D721Med (cell line): Measurements from ENCODE around the gene DOCK4.

Experiments used
- DNase-seq: peaks from one replicate; pipeline ENCODE4 v3.0.0; 2011; ENCODE audit warnings: low spot score; ENCODE audit not compliant: insufficient read length
- FAIRE-seq: peaks from 2 replicates; lab custom pipeline; 2011; peaks lifted over from hg19 to GRCh38; lab: Jason Lieb, UNC
- TF ChIP-seq, protein P1 (sequence below): IDR thresholded peaks from 2 replicates; pipeline ENCODE4 v1.5.1; 2012; ENCODE audit warnings: mild to moderate bottlenecking, control low read depth; ENCODE audit not compliant: insufficient read depth; ENCODE audit errors: missing control alignments

DOCK4 gene

DNA sequence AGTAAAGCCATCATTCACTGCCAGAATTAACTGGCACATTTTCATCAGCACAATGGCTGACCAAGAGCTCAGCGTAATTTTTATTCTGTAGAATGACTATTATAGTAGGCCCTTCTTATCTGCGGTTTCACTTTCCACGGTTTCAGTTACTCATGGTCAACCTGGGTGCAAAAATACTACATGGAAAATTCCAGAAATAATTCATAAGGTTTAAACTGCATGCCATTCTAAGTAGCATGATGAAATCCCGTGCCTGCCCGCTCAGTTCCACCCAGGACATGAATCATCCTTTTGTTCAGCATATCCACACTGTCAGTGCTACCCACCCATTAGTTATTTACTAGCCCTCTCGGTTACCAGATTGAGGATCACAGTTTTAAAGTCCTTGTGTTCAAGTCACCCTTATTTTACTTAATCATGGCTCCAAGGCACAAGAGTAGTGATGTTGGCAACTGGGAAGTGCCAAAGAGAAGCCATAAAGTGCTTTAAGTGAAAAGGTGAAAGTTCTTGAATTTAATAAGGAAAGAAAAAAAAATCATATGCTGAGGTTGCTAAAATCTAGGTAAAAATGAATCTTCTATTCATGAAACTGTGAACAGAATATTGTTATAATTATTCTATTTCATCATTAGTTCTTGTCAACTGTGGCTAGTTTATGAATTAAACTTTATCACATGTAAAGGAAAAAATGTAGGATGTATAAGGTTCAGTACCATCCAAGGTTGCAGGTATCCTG is 204.9 kb downstream of the DOCK4 start:
- TF ChIP-seq, protein P1, sequence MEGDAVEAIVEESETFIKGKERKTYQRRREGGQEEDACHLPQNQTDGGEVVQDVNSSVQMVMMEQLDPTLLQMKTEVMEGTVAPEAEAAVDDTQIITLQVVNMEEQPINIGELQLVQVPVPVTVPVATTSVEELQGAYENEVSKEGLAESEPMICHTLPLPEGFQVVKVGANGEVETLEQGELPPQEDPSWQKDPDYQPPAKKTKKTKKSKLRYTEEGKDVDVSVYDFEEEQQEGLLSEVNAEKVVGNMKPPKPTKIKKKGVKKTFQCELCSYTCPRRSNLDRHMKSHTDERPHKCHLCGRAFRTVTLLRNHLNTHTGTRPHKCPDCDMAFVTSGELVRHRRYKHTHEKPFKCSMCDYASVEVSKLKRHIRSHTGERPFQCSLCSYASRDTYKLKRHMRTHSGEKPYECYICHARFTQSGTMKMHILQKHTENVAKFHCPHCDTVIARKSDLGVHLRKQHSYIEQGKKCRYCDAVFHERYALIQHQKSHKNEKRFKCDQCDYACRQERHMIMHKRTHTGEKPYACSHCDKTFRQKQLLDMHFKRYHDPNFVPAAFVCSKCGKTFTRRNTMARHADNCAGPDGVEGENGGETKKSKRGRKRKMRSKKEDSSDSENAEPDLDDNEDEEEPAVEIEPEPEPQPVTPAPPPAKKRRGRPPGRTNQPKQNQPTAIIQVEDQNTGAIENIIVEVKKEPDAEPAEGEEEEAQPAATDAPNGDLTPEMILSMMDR = no peak
- DNase-seq (no peak), FAIRE-seq (no peak)

DNA sequence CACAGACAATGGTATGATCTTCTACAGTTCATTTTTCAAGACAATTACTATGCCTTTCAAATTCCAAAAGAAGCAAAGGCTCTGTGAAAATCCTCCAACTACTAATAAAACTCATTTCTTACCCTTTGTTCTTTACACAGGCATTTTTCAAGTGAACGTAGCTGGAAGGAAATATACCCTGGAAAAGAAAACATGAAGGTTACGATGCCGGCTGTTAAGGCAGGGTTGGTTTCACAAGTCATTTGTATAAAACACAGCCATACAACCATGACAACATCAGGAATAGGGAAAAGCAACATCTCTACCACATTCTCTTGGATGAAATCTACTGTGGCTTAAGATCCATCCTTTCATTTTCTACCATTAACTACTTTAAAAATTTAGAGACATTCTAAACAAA is 207.9 kb downstream of the DOCK4 start:
- DNase-seq (no peak), FAIRE-seq (no peak)
- TF ChIP-seq, protein P1 = no peak

DNA sequence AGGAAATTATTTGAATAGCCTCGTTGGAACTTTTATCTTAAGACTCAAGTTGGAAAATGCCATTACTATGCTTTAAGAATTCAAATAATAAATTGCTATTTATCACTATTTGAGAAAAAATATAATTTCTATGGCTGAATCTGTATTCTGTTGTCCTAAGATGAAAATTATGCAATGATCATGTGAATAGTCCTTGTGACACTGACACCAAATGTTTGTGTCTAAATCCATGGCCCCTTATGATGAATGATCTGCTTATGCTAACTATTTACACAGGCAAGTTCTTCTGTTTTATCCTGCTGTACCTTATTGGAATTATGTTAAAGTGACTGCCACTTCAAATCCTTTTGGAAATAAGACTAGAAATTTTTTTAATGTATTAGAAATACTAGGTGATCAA is 208.7 kb downstream of the DOCK4 start:
- TF ChIP-seq, protein P1 = no peak
- peak; percentile 21 for FAIRE-seq
- no peak for DNase-seq

DNA sequence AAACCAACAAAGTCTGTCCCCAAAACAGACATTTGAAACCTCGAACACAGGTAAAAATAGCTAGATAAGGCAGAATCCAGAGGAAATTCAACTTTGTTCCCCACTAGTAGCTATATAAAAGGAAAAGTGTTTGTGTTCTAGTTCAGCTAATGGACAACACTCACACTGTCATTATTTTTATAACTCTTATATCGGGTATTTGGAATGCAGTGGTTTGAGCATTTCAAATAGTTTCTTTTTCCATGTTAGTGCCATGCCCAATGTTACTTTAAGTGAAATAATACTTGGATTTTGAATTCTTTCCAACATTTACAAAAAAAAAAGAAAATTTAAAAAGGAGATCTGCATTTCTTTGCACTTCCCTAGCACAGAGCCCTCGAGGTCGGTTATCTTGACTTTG is 213.6 kb downstream of the DOCK4 start:
- no peak for DNase-seq

DNA sequence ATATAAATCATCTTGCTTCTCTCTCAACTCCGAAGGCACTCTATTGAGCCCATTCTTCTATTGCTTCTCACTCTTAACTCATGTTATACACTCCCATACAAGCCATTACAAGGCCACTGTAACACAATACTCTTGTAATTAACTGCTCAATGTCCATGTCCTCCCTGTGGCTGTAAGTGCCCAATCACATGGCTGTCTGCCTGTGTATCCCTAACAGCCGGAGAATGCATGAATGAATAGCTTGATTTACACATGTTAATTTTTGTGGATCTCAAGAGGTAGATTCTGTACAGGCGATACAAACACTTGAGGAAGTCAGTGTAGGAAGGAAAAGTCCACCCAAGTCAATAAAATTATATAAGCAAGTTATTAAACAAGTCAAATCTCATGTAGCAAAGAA is 215.6 kb downstream of the DOCK4 start:
- DNase-seq = no peak
- no peak for FAIRE-seq
- TF ChIP-seq, protein P1 = no peak

More for the DNA sequence above, 213.6 kb downstream of the DOCK4 start:
- FAIRE-seq = no peak
- TF ChIP-seq, protein P1 = no peak

DNA sequence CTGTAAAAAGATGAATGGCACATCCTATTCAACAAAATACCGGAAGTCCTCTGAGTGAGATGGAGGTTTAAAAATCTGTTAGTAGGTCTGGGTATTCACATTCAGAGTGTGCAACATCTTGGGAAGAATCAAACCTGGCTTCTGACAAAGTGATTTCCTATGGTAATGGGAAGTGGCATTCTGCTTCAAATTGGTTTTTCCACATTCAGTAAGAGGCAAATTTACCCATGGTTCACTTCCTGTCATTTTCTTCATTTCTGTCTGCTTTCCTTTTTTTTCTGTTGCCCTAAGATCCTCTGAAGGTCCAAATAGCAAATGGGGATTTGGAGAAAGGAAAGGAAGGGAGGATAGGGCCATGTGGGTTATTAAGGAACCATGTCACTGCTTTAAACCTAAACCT is 218.3 kb downstream of the DOCK4 start:
- TF ChIP-seq, protein P1 = no peak
- no peak for FAIRE-seq
- DNase-seq = no peak

DNA sequence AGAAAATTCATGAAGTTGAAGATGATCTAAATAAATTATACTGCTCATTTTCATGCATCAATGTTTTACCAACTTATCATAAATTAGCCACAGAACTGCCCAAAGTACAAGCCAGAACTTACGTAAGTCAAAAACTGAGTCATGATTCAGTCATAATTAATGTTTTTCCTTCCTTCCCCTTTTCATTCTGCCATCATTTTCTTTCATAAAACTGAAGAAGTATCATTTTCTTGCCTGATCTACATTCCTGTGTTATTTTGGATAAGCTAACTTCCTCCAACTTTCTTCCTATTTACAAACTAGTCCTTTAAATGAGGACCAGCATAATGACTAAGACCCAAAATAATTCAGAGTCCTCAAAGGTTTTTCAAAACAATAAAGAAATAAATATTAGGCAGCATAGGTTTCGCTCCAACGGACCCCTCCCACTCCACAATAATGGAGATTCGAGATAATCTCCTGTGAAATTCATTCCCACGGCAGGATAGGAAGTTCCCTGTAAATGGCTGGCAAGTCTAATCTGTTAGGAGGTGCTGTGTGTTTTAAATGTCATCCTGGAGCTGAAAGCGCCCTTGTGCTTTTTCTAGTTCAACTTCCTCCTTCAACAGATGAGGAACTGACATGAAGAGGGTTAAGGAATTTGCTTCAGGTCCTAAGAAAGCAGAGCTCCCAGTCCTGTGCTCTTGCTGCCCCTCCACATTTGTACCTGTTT is 218.9 kb downstream of the DOCK4 start:
- FAIRE-seq (no peak), DNase-seq (no peak)
- TF ChIP-seq, protein P1 = no peak
